ENCODE data around the gene TTR. TPM values are rescaled to one million over a fixed set of nuclear protein-coding genes. Genes with fewer than 3 reads are reported as not detected.

TTR gene
- total and polyA plus RNA-seq, 4 donors = 0.51 TPM; not detected in 3

- no peak for ATAC-seq (ENCODE audit: low FRiP score)
Observed at GRCh38 chr18:31633392-31634330, 42.0 kb downstream of the TTR start.

GRCh38 chr18:31634331-31634713, 42.6 kb downstream of the TTR start:
- Histone ChIP-seq H3K4me3 (ENCODE audit: low read length in 2 of 2) (no peak overlapping the region), H3K4me1 (ENCODE audit: control insufficient read depth in 1 of 2, insufficient read depth in 2 of 2, low read length in 2 of 2) (no peaks in the 10 kb centered on the region), H3K36me3 (ENCODE audit: control insufficient read depth in 1 of 2, insufficient read depth in 2 of 2, low read length in 1 of 2) (no peaks in the 10 kb centered on the region), H3K27ac (ENCODE audit: low read depth in 1 of 2, low read length in 2 of 2) (no peak overlapping the region), H3K27me3 (ENCODE audit: control insufficient read depth in 1 of 2, insufficient read depth in 2 of 2, low read length in 1 of 2) (no peaks in the 10 kb centered on the region), H3K9me3 (ENCODE audit: control insufficient read depth, low read length) (no peaks in the 10 kb centered on the region)
- WGBS, 2 donors = 78 to 79% methylated on average over 3 of the region's 3 CpGs
- ATAC-seq (ENCODE audit: low FRiP score) (no peak), DNase-seq (no peak)
- intact Hi-C loops (cut with DNase I) = no loop called here

More at GRCh38 chr18:31633392-31634330, 42.0 kb downstream of the TTR start:
- WGBS, 2 donors = 84 to 86% methylated on average over 10 of the region's 10 CpGs
- Histone ChIP-seq H3K4me3 (ENCODE audit: low read length in 2 of 2) (no peak overlapping the region), H3K9me3 (ENCODE audit: control insufficient read depth, low read length) (no peaks in the 10 kb centered on the region), H3K27me3 (ENCODE audit: control insufficient read depth in 1 of 2, insufficient read depth in 2 of 2, low read length in 1 of 2) (no peaks in the 10 kb centered on the region), H3K4me1 (ENCODE audit: control insufficient read depth in 1 of 2, insufficient read depth in 2 of 2, low read length in 2 of 2) (no peaks in the 10 kb centered on the region), H3K36me3 (ENCODE audit: control insufficient read depth in 1 of 2, insufficient read depth in 2 of 2, low read length in 1 of 2) (no peaks in the 10 kb centered on the region), H3K27ac (ENCODE audit: low read depth in 1 of 2, low read length in 2 of 2) (no peak overlapping the region)
- intact Hi-C loops (cut with DNase I) = no loop called here
- no peak for DNase-seq

GRCh38 chr18:31636387-31636786, 44.7 kb downstream of the TTR start:
- no peak for DNase-seq
- intact Hi-C loops (cut with DNase I) = no loop called here
- no peak overlapping the region for H3K4me3 ChIP-seq (ENCODE audit: low read length in 2 of 2)
- no peak overlapping the region for H3K27ac ChIP-seq (ENCODE audit: low read depth in 1 of 2, low read length in 2 of 2)
- H3K9me3 ChIP-seq (ENCODE audit: control insufficient read depth, low read length) = no peaks in the 10 kb centered on the region
- no peaks in the 10 kb centered on the region for H3K27me3 ChIP-seq (ENCODE audit: control insufficient read depth in 1 of 2, insufficient read depth in 2 of 2, low read length in 1 of 2)
- no peak for ATAC-seq (ENCODE audit: low FRiP score)
- H3K36me3 ChIP-seq (ENCODE audit: control insufficient read depth in 1 of 2, insufficient read depth in 2 of 2, low read length in 1 of 2) = no peaks in the 10 kb centered on the region
- no peaks in the 10 kb centered on the region for H3K4me1 ChIP-seq (ENCODE audit: control insufficient read depth in 1 of 2, insufficient read depth in 2 of 2, low read length in 2 of 2)

- DNase-seq = no peak
- Histone ChIP-seq H3K27me3 (ENCODE audit: control insufficient read depth in 1 of 2, insufficient read depth in 2 of 2, low read length in 1 of 2) (no peaks in the 10 kb centered on the region), H3K27ac (ENCODE audit: low read depth in 1 of 2, low read length in 2 of 2) (no peak overlapping the region), H3K36me3 (ENCODE audit: control insufficient read depth in 1 of 2, insufficient read depth in 2 of 2, low read length in 1 of 2) (no peaks in the 10 kb centered on the region), H3K4me3 (ENCODE audit: low read length in 2 of 2) (no peak overlapping the region), H3K9me3 (ENCODE audit: control insufficient read depth, low read length) (no peaks in the 10 kb centered on the region), H3K4me1 (ENCODE audit: control insufficient read depth in 1 of 2, insufficient read depth in 2 of 2, low read length in 2 of 2) (no peaks in the 10 kb centered on the region)
- 96 to 97% methylated on average over 3 of the region's 3 CpGs for WGBS, 2 donors
- intact Hi-C loops (cut with DNase I) = no loop called here
- ATAC-seq (ENCODE audit: low FRiP score) = no peak
Observed at GRCh38 chr18:31637445-31637844, 45.8 kb downstream of the TTR start.

- Histone ChIP-seq H3K9me3 (ENCODE audit: control insufficient read depth, low read length) (no peaks in the 10 kb centered on the region), H3K36me3 (ENCODE audit: control insufficient read depth in 1 of 2, insufficient read depth in 2 of 2, low read length in 1 of 2) (no peaks in the 10 kb centered on the region), H3K27me3 (ENCODE audit: control insufficient read depth in 1 of 2, insufficient read depth in 2 of 2, low read length in 1 of 2) (no peaks in the 10 kb centered on the region), H3K4me1 (ENCODE audit: control insufficient read depth in 1 of 2, insufficient read depth in 2 of 2, low read length in 2 of 2) (no peaks in the 10 kb centered on the region), H3K27ac (ENCODE audit: low read depth in 1 of 2, low read length in 2 of 2) (no peak overlapping the region), H3K4me3 (ENCODE audit: low read length in 2 of 2) (no peak overlapping the region)
- 90 to 92% methylated on average over 4 of the region's 4 CpGs for WGBS, 2 donors
- intact Hi-C loops (cut with DNase I) = no loop called here
- no peak for ATAC-seq (ENCODE audit: low FRiP score)
- no peak for DNase-seq
Observed at GRCh38 chr18:31643003-31643402, 51.3 kb downstream of the TTR start.

- DNase-seq (no peak), ATAC-seq (ENCODE audit: low FRiP score) (no peak)
- Histone ChIP-seq H3K4me1 (ENCODE audit: control insufficient read depth in 1 of 2, insufficient read depth in 2 of 2, low read length in 2 of 2) (no peaks in the 10 kb centered on the region), H3K4me3 (ENCODE audit: low read length in 2 of 2) (no peak overlapping the region), H3K27ac (ENCODE audit: low read depth in 1 of 2, low read length in 2 of 2) (no peak overlapping the region), H3K9me3 (ENCODE audit: control insufficient read depth, low read length) (no peaks in the 10 kb centered on the region), H3K27me3 (ENCODE audit: control insufficient read depth in 1 of 2, insufficient read depth in 2 of 2, low read length in 1 of 2) (no peaks in the 10 kb centered on the region), H3K36me3 (ENCODE audit: control insufficient read depth in 1 of 2, insufficient read depth in 2 of 2, low read length in 1 of 2) (no peaks in the 10 kb centered on the region)
- WGBS, 2 donors = 94 to 95% methylated on average over 4 of the region's 4 CpGs
- intact Hi-C loops (cut with DNase I) = no loop called here
Observed at GRCh38 chr18:31645411-31645810, 53.7 kb downstream of the TTR start.

GRCh38 chr18:31646332-31647126, 54.9 kb downstream of the TTR start:
- no peak for ATAC-seq (ENCODE audit: low FRiP score)
- Histone ChIP-seq H3K36me3 (ENCODE audit: control insufficient read depth in 1 of 2, insufficient read depth in 2 of 2, low read length in 1 of 2) (no peaks in the 10 kb centered on the region), H3K4me3 (ENCODE audit: low read length in 2 of 2) (no peak overlapping the region), H3K27me3 (ENCODE audit: control insufficient read depth in 1 of 2, insufficient read depth in 2 of 2, low read length in 1 of 2) (no peaks in the 10 kb centered on the region), H3K4me1 (ENCODE audit: control insufficient read depth in 1 of 2, insufficient read depth in 2 of 2, low read length in 2 of 2) (no peaks in the 10 kb centered on the region), H3K9me3 (ENCODE audit: control insufficient read depth, low read length) (no peaks in the 10 kb centered on the region), H3K27ac (ENCODE audit: low read depth in 1 of 2, low read length in 2 of 2) (no peak overlapping the region)
- intact Hi-C loops (cut with DNase I) = no loop called here
- WGBS, 2 donors = 78 to 85% methylated on average over 7 of the region's 7 CpGs
- no peak for DNase-seq

GRCh38 chr18:31647127-31647753, 55.6 kb downstream of the TTR start:
- no peaks in the 10 kb centered on the region for H3K4me1 ChIP-seq (ENCODE audit: control insufficient read depth in 1 of 2, insufficient read depth in 2 of 2, low read length in 2 of 2)

More at GRCh38 chr18:31647127-31647753, 55.6 kb downstream of the TTR start:
- no peak for DNase-seq
- WGBS, 2 donors = 80 to 84% methylated on average over 4 of the region's 4 CpGs
- no peaks in the 10 kb centered on the region for H3K36me3 ChIP-seq (ENCODE audit: control insufficient read depth in 1 of 2, insufficient read depth in 2 of 2, low read length in 1 of 2)
- no peaks in the 10 kb centered on the region for H3K27me3 ChIP-seq (ENCODE audit: control insufficient read depth in 1 of 2, insufficient read depth in 2 of 2, low read length in 1 of 2)
- no peaks in the 10 kb centered on the region for H3K9me3 ChIP-seq (ENCODE audit: control insufficient read depth, low read length)
- intact Hi-C loops (cut with DNase I) = no loop called here
- ATAC-seq (ENCODE audit: low FRiP score) = no peak
- no peak overlapping the region for H3K4me3 ChIP-seq (ENCODE audit: low read length in 2 of 2)
- H3K27ac ChIP-seq (ENCODE audit: low read depth in 1 of 2, low read length in 2 of 2) = no peak overlapping the region
